CD4-positive, alpha-beta T cell treated with Interleukin-1 beta for 1 hour (primary cell): ENCODE measurements around the gene CCDC86.
"Not testable (repeated sequence)": the region's sequence is repeated elsewhere in the genome, so short reads cannot be mapped to it uniquely, and the experiment has no call there.

Experiments used
- DNase-seq, 2 donors: peaks; one replicate each; pipeline ENCODE4 v3.0.0-alpha.2; 2020 to 2022

The CCDC86 gene

GRCh38 chr11:60841797-60842667 lies at the start of gene CCDC86:
CCDC86 (plus strand) TSS chr11:60842113; CDS start chr11:60842125, 12 bp downstream.
- peak; percentile 97 to 98 for DNase-seq

- DNase-seq = no peak
Measured at GRCh38 chr11:60792521-60792920, 49.4 kb upstream of the CCDC86 start.

DNA sequence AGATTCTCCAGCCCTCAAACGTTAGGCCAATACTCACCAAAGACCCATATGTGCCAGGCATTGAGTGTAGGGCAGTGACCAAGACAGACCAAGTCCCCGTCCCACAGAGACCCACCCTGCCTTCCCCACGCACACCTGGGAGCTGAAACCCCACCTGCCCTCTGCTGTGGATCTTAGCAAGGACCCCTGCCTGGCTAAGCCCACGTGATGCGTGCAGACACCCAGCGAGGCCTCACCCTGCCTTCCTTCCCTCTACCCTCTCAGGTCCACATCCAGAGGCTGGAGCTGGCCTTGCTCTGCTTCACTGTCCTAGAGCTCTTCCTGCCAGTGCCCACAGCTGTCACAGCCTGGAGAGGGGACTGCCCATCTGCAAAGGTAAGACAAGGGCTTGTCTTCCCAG lies 46.6 kb upstream of the CCDC86 start:
- DNase-seq = no peak

GRCh38 chr11:60797846-60798630 lies 43.9 kb upstream of the CCDC86 start:
- no peak for DNase-seq

DNA sequence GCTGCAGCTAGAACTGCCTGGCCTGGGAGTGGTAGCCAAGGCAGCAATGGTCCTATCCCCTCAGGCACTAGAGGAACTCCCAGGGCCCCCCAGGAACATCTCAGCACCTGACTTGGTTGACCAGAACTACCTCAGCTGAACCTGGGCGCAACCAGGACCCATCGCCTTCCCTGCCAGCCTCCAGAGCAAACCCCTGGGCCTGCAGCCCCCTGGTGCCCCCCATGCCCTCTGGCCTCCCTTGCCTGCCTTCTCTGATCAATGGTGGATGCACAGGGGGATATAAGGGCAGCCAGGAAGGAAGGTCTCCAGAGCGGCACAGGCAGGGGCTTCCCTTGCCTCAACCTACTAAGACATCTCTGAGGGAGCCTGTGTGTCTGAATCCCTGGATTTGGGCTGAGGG lies 43.3 kb upstream of the CCDC86 start:
- no peak for DNase-seq

GRCh38 chr11:60801194-60801593 lies 40.7 kb upstream of the CCDC86 start:
- DNase-seq = no peak

DNA sequence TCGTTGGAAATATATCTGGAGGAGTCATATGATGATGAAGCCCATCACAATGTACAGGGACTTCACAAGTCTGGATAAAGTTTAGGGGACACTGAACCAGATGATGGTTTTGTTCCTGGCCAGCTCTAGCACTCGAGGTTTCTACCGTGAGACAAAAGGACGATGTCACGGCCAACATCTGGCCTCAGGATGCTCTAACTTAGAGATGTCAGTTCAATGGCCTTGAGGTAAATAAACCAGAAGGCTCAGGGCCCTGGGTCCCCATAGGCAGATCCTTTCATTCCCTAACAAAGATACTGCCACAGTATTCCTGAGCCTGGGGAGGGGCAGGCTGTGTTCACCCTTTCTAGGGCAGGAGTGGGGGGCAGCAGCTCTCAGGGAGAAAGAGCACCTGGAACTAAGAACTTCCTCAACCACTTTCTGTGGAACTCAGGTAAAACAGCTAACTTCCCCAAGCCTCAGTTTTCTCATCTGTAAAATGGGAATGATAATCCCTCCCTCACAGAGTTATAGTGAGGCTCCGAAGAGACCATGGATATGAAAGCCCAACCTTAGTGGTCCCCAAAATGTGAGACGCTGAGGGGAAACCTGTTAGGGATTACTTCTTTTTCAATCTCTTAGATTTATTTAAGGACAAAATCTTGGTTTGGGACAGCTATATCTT lies 38.5 kb upstream of the CCDC86 start:
- no peak for DNase-seq

DNA sequence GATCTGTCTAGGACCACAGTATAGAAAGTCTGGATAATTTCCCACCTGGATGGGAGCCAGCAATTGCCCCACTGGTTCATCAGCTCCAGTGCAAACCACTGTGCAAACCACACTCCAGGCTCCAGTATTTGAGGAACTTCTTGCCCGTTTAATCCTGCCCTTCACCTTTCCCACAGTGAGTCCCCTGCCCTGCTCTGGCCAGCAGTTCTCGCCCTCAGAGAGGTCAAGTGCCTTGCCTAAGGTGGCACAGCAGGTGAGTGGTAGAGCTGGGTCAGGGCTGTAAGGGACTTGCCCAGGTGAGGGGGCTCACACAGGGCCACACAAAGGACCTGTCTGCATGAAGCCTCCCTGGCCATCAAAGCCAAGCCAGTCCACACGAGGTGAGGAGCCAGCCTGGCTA lies 32.7 kb upstream of the CCDC86 start:
- DNase-seq = no peak

GRCh38 chr11:60809691-60810090 lies 32.2 kb upstream of the CCDC86 start:
- no peak for DNase-seq

GRCh38 chr11:60810151-60810550 lies 31.8 kb upstream of the CCDC86 start:
- no peak for DNase-seq

GRCh38 chr11:60810569-60810968 lies 31.3 kb upstream of the CCDC86 start:
- no peak for DNase-seq

DNA sequence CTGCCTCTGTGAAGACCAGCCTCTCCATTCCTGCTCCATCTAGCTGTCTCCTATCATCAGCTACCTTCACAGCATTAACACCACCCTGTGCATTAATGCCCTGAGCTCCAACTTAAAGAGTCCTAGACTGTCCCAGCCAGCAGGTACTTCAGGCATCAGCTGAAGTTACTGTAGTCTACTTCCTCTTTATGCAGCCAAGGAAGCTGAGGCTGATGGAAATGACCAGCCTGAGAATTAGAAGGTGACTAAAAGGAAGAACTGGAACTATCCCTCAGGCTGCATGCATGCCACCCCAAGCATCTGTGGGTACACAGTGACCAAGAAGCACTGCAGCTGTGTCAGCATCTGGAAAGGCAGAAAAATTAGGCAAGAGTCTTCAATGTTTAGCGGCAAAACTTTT lies 28.6 kb upstream of the CCDC86 start:
- no peak for DNase-seq

DNA sequence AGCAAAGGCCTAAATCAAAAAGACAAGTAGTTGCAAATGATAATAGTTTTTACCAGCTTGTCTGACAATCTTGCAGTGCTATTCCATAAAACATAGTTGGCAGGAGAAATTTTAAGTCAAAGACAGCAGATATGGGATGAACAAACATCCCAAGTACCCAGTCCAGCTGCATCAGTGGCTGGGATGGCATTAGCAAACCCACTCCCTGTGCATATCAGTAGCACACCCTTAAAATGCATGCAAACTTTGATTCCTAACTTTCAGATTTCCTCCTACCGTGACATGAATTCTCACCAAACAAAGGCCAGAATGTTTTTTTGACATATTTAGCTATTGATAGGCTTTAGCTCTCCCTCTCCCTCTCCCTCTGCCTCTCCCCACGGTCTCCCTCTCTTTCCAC lies 27.8 kb upstream of the CCDC86 start:
- no peak for DNase-seq

DNA sequence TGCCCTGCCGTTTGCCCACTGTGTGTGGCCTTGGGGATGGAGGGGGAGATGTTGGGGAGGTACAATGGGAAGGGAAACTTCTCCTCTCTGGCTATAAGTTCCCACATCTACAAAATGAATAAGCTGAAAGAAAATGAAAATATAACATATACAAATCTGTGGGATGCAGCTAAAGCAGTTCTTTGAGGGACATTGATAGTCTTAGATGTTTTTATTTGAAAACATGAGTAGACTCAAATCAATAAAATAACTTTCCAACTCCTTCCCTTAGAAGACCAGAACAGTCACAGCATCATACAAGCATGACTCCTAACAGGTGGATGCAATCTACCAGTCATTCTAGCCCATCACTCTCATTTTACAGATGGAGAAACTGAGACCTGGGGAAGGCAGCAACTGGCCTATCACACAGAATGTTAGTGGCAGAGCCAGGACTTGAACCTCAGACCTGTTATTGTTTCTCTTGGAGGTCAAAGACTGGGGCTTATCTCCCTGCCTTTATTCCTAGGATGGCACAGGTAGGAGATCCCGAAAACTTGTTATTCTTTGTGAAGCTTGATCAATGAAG lies 25.2 kb upstream of the CCDC86 start:
- DNase-seq = no peak

- no peak for DNase-seq
Measured at GRCh38 chr11:60818057-60818456, 23.9 kb upstream of the CCDC86 start.

GRCh38 chr11:60821827-60822599 lies 19.9 kb upstream of the CCDC86 start:
- DNase-seq = no peak

DNA sequence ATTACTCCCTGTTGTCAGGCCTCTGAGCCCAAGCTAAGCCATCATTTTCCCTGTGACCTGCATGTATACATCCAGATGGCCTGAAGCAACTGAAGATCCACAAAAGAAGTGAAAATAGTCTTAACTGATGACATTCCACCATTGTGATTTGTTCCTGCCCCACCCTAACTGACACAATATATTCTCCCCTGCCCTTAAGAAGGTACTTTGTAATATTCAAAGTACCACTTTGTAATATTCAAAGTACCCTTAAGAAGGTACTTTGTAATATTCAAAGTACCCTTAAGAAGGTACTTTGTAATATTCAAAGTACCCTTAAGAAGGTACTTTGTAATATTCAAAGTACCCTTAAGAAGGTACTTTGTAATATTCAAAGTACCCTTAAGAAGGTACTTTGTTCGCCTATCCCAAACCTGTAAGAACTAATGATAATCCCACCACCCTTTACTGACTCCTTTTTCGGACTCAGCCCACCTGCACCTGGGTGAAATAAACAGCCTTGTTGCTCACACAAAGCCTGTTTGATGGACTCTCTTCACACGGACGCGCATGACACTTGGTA lies 18.1 kb upstream of the CCDC86 start:
- DNase-seq = not testable (repeated sequence)

GRCh38 chr11:60825118-60825517 lies 16.8 kb upstream of the CCDC86 start:
- no peak for DNase-seq

GRCh38 chr11:60825790-60826189 lies 16.1 kb upstream of the CCDC86 start:
- no peak for DNase-seq

GRCh38 chr11:60830478-60831142 lies 11.3 kb upstream of the CCDC86 start:
- DNase-seq = no peak

GRCh38 chr11:60831143-60831500 lies 10.8 kb upstream of the CCDC86 start:
- peak; percentile 74 to 79 for DNase-seq
